ENCODE results near the gene PATJ.
"Not testable (repeated sequence)": the region's sequence is repeated elsewhere in the genome, so short reads cannot be mapped to it uniquely, and the experiment has no call there.

PATJ gene

DNA sequence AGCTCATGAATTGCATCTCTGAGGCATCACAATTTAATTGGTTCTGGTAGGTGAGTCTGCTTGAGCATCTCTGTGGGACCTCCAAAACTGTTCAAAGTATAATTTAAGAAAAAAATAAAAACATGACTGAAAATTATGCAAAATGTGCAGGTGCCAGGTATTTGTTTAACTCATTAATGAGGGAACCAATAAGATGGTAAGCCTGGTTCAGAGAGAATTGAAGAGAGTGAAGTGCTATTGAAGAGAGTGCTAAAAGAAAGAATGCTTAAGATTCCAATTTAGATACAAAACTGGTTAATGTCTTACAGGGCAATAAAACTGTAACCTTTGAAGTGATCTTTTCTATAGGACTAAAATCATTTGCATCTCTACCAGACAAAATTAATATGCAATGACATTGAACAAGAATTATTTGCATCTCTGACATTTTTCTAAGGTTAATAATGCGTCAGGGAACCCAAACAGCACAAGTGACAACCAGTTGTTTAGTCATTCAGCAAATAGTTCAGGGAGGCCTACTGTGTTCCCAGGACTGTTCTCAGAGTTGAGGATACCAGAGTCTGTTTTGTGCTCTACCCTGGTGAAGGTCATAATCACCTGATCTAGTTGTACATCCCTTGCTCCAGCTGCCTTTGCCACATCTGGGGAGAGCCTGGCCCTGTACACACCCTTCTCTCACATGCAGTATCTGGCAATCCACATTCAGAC lies 183.5 kb downstream of the PATJ start:
- H3K27me3 ChIP-seq (ENCODE audit: insufficient read depth, low read length), result no peaks in the 10 kb centered on the region
- H3K9me3 ChIP-seq (ENCODE audit: insufficient read depth, low read depth, low read length), result no peaks in the 10 kb centered on the region
- no peak overlapping the region for H3K27ac ChIP-seq (ENCODE audit: low read depth, low read length)
- H3K4me3 ChIP-seq (ENCODE audit: low read length), result no peak overlapping the region
- peaks cover 9% of the 10 kb centered on the region; the same call in 1 of the 2 replicates for H3K36me3 ChIP-seq (ENCODE audit: insufficient read depth, low read length)
- H3K4me1 ChIP-seq (ENCODE audit: insufficient read depth, low read length), result peaks cover 7% of the 10 kb centered on the region; the same call in 1 of the 2 replicates
- no peak overlapping the region for H3K9ac ChIP-seq (ENCODE audit: low read depth, low read length)
- WGBS, result 96% methylated on average over 1 of the region's 1 CpG

- H3K27me3 ChIP-seq (ENCODE audit: insufficient read depth, low read length), result no peaks in the 10 kb centered on the region
- H3K4me1 ChIP-seq (ENCODE audit: insufficient read depth, low read length), result peaks cover 7% of the 10 kb centered on the region; the same call in 1 of the 2 replicates
- H3K36me3 ChIP-seq (ENCODE audit: insufficient read depth, low read length), result peaks cover 9% of the 10 kb centered on the region; the same call in 1 of the 2 replicates
- no peaks in the 10 kb centered on the region for H3K9me3 ChIP-seq (ENCODE audit: insufficient read depth, low read depth, low read length)
- no peak overlapping the region for H3K9ac ChIP-seq (ENCODE audit: low read depth, low read length)
- no peak overlapping the region for H3K27ac ChIP-seq (ENCODE audit: low read depth, low read length)
- H3K4me3 ChIP-seq (ENCODE audit: low read length), result no peak overlapping the region
- whole genome bisulfite sequencing, result 97% methylated on average over 3 of the region's 3 CpGs
These were observed 184.3 kb downstream of the PATJ start for GRCh38 chr1:61926597-61926996.

- no peak overlapping the region for H3K4me3 ChIP-seq (ENCODE audit: low read length)
- H3K27ac ChIP-seq (ENCODE audit: low read depth, low read length), result no peak overlapping the region
- H3K9me3 ChIP-seq (ENCODE audit: insufficient read depth, low read depth, low read length), result no peaks in the 10 kb centered on the region
- no peaks in the 10 kb centered on the region for H3K27me3 ChIP-seq (ENCODE audit: insufficient read depth, low read length)
- WGBS, result 88% methylated on average over 4 of the region's 5 CpGs
- H3K36me3 ChIP-seq (ENCODE audit: insufficient read depth, low read length), result peaks cover 9% of the 10 kb centered on the region; the same call in 1 of the 2 replicates
- H3K4me1 ChIP-seq (ENCODE audit: insufficient read depth, low read length), result peaks cover 7% of the 10 kb centered on the region; the same call in 1 of the 2 replicates
- H3K9ac ChIP-seq (ENCODE audit: low read depth, low read length), result no peak overlapping the region
These were observed 187.9 kb downstream of the PATJ start for GRCh38 chr1:61930116-61930645.

- Histone ChIP-seq H3K27ac (ENCODE audit: low read depth, low read length) (no peak overlapping the region), H3K9me3 (ENCODE audit: insufficient read depth, low read depth, low read length) (no peaks in the 10 kb centered on the region), H3K4me1 (ENCODE audit: insufficient read depth, low read length) (peaks cover 7% of the 10 kb centered on the region; the same call in 1 of the 2 replicates), H3K36me3 (ENCODE audit: insufficient read depth, low read length) (peaks cover 9% of the 10 kb centered on the region; the same call in 1 of the 2 replicates), H3K27me3 (ENCODE audit: insufficient read depth, low read length) (no peaks in the 10 kb centered on the region), H3K4me3 (ENCODE audit: low read length) (no peak overlapping the region), H3K9ac (ENCODE audit: low read depth, low read length) (no peak overlapping the region)
- over 99% methylated on average over 3 of the region's 3 CpGs for WGBS
These were observed 189.5 kb downstream of the PATJ start for GRCh38 chr1:61931587-61932279.

GRCh38 chr1:61935516-61935915 lies 193.2 kb downstream of the PATJ start:
- H3K4me3 ChIP-seq (ENCODE audit: low read length), result no peak overlapping the region
- WGBS, result 100% methylated on average over 3 of the region's 3 CpGs
- H3K27me3 ChIP-seq (ENCODE audit: insufficient read depth, low read length), result no peaks in the 10 kb centered on the region
- H3K4me1 ChIP-seq (ENCODE audit: insufficient read depth, low read length), result no peaks in the 10 kb centered on the region
- H3K27ac ChIP-seq (ENCODE audit: low read depth, low read length), result no peak overlapping the region
- H3K36me3 ChIP-seq (ENCODE audit: insufficient read depth, low read length), result no peaks in the 10 kb centered on the region
- no peak overlapping the region for H3K9ac ChIP-seq (ENCODE audit: low read depth, low read length)
- H3K9me3 ChIP-seq (ENCODE audit: insufficient read depth, low read depth, low read length), result no peaks in the 10 kb centered on the region

- no peaks in the 10 kb centered on the region for H3K36me3 ChIP-seq (ENCODE audit: insufficient read depth, low read length)
- no peak overlapping the region for H3K9ac ChIP-seq (ENCODE audit: low read depth, low read length)
These were observed 194.6 kb downstream of the PATJ start for GRCh38 chr1:61936839-61937238.

DNA sequence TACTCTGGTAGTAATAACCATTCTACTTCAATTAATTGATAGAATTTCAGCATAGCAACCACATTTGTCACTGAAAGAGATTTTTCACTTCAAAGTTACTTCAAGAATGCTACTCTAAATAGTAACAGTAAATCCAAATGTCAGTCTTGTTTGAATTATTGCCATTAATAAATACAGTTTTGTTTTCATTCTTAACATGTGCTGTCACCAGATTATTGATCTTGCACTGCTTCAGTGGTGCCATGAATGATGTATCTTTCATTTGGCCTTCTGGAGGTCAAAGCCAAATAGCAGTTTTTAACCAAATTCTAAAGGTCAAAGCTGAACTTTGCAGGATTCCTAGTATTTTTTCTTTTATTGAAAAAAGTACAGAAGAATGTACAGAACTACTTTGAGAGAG lies 199.5 kb downstream of the PATJ start:
- no peak overlapping the region for H3K27ac ChIP-seq (ENCODE audit: low read depth, low read length)
- H3K4me3 ChIP-seq (ENCODE audit: low read length), result no peak overlapping the region
- no peaks in the 10 kb centered on the region; the same call in 1 of the 2 replicates for H3K9me3 ChIP-seq (ENCODE audit: insufficient read depth, low read depth, low read length)
- H3K27me3 ChIP-seq (ENCODE audit: insufficient read depth, low read length), result no peaks in the 10 kb centered on the region
- peaks cover 8% of the 10 kb centered on the region for H3K36me3 ChIP-seq (ENCODE audit: insufficient read depth, low read length)
- H3K4me1 ChIP-seq (ENCODE audit: insufficient read depth, low read length), result no peaks in the 10 kb centered on the region
- H3K9ac ChIP-seq (ENCODE audit: low read depth, low read length), result no peak overlapping the region

More at GRCh38 chr1:61936839-61937238, 194.6 kb downstream of the PATJ start:
- no peaks in the 10 kb centered on the region for H3K27me3 ChIP-seq (ENCODE audit: insufficient read depth, low read length)
- 96% methylated on average over 3 of the region's 5 CpGs for WGBS
- H3K4me3 ChIP-seq (ENCODE audit: low read length), result no peak overlapping the region
- no peaks in the 10 kb centered on the region for H3K4me1 ChIP-seq (ENCODE audit: insufficient read depth, low read length)
- H3K27ac ChIP-seq (ENCODE audit: low read depth, low read length), result no peak overlapping the region
- H3K9me3 ChIP-seq (ENCODE audit: insufficient read depth, low read depth, low read length), result no peaks in the 10 kb centered on the region

- Histone ChIP-seq H3K27ac (ENCODE audit: low read depth, low read length) (no peak overlapping the region), H3K9me3 (ENCODE audit: insufficient read depth, low read depth, low read length) (no peaks in the 10 kb centered on the region; the same call in 1 of the 2 replicates), H3K9ac (ENCODE audit: low read depth, low read length) (no peak overlapping the region), H3K4me1 (ENCODE audit: insufficient read depth, low read length) (no peaks in the 10 kb centered on the region), H3K4me3 (ENCODE audit: low read length) (no peak overlapping the region), H3K36me3 (ENCODE audit: insufficient read depth, low read length) (peaks cover 8% of the 10 kb centered on the region), H3K27me3 (ENCODE audit: insufficient read depth, low read length) (no peaks in the 10 kb centered on the region)
- WGBS, result 98% methylated on average over 5 of the region's 5 CpGs
These were observed 200.6 kb downstream of the PATJ start for GRCh38 chr1:61942856-61943255.

GRCh38 chr1:61948685-61949084 lies 206.4 kb downstream of the PATJ start:
- not testable (repeated sequence) for H3K9ac ChIP-seq (ENCODE audit: low read depth, low read length); H3K27ac ChIP-seq (ENCODE audit: low read depth, low read length); H3K4me3 ChIP-seq (ENCODE audit: low read length); H3K9me3 ChIP-seq (ENCODE audit: insufficient read depth, low read depth, low read length); H3K36me3 ChIP-seq (ENCODE audit: insufficient read depth, low read length); H3K27me3 ChIP-seq (ENCODE audit: insufficient read depth, low read length)
- 97% methylated on average over 4 of the region's 5 CpGs for WGBS
- H3K4me1 ChIP-seq (ENCODE audit: insufficient read depth, low read length), result peaks cover 32% of the 10 kb centered on the region

- H3K27me3 ChIP-seq (ENCODE audit: insufficient read depth, low read length), result no peaks in the 10 kb centered on the region
- no peak overlapping the region for H3K4me3 ChIP-seq (ENCODE audit: low read length)
- H3K9me3 ChIP-seq (ENCODE audit: insufficient read depth, low read depth, low read length), result no peaks in the 10 kb centered on the region
- no CpG with 5 or more reads among the region's 2 CpGs for WGBS
- H3K4me1 ChIP-seq (ENCODE audit: insufficient read depth, low read length), result peaks cover 40% of the 10 kb centered on the region
- peak overlapping the region; percentile 47 for H3K9ac ChIP-seq (ENCODE audit: low read depth, low read length)
- H3K27ac ChIP-seq (ENCODE audit: low read depth, low read length), result peak overlapping the region; percentile 82
- H3K36me3 ChIP-seq (ENCODE audit: insufficient read depth, low read length), result no peaks in the 10 kb centered on the region
These were observed 208.1 kb downstream of the PATJ start for GRCh38 chr1:61950418-61950817.

All from HUES64 (cell line).